Osteoblast (primary cell): ENCODE measurements around the gene HUS1B. TPM values are rescaled to one million over a fixed set of nuclear protein-coding genes. Genes with fewer than 3 reads are reported as not detected.
"Not testable (repeated sequence)": the region's sequence is repeated elsewhere in the genome, so short reads cannot be mapped to it uniquely, and the experiment has no call there.

Experiments used
- DNase-seq: peaks from one replicate; pipeline ENCODE4 v3.0.0; 2011; ENCODE audit warnings: low spot score, mixed read lengths; ENCODE audit not compliant: insufficient read length; ENCODE audit errors: missing footprints
- H2AFZ ChIP-seq: 2 replicates; pipeline ENCODE4 v1.6.0; 2011; ENCODE audit warnings: mild to moderate bottlenecking, low read length
- H3K27ac ChIP-seq: 2 replicates; pipeline ENCODE4 v1.5.1; 2011; ENCODE audit warnings: mild to moderate bottlenecking, low read depth, low read length, moderate library complexity
- H3K27me3 ChIP-seq: 2 replicates; pipeline ENCODE4 v1.6.0; 2012; ENCODE audit warnings: mild to moderate bottlenecking, control low read depth, inconsistent platforms, low read length, moderate library complexity; ENCODE audit not compliant: insufficient read depth
- H3K36me3 ChIP-seq: 2 replicates; pipeline ENCODE4 v1.5.1; 2011; ENCODE audit warnings: mild to moderate bottlenecking, low read length, control low read depth, moderate library complexity; ENCODE audit not compliant: insufficient read depth
- H3K4me1 ChIP-seq: 2 replicates; pipeline ENCODE4 v1.5.1; 2011; ENCODE audit warnings: mild to moderate bottlenecking, low read length, control low read depth, moderate library complexity; ENCODE audit not compliant: insufficient read depth
- H3K4me2 ChIP-seq: 2 replicates; pipeline ENCODE4 v1.6.0; 2011; ENCODE audit warnings: mild to moderate bottlenecking, low read length; ENCODE audit not compliant: insufficient read depth
- H3K4me3 ChIP-seq: fragments of 200-600 bp; sonication (generic); 3 replicates; pipeline ENCODE4 v1.5.1; 2012; ENCODE audit warnings: mild to moderate bottlenecking, low read length, inconsistent platforms; ENCODE audit not compliant: insufficient read depth
- H3K79me2 ChIP-seq: 2 replicates; pipeline ENCODE4 v1.6.0; 2012; ENCODE audit warnings: mild to moderate bottlenecking, low read length, control low read depth, inconsistent platforms; ENCODE audit not compliant: insufficient read depth
- H3K9me3 ChIP-seq: 2 replicates; pipeline ENCODE4 v1.5.1; 2011; ENCODE audit warnings: low read depth, low read length, control low read depth
- H4K20me1 ChIP-seq: 2 replicates; pipeline ENCODE4 v1.6.0; 2012; ENCODE audit warnings: mild to moderate bottlenecking, low read length, control low read depth; ENCODE audit not compliant: insufficient read depth
- total RNA-seq: library from RNA; depleted of rRNA; stranded (reverse); fragments of >200 nt; gene quantifications from 2 replicates; pipeline ENCODE4 v1.2.3, GENCODE V29; 2012
- TF ChIP-seq, protein P1 (sequence below): IDR thresholded peaks from 2 replicates; pipeline ENCODE4 v1.5.1; 2011; ENCODE audit warnings: mild to moderate bottlenecking, low read depth, low read length, moderate library complexity; ENCODE audit errors: extremely low read depth

The HUS1B gene
- total RNA-seq, 1 donor: 0.72 TPM

DNA sequence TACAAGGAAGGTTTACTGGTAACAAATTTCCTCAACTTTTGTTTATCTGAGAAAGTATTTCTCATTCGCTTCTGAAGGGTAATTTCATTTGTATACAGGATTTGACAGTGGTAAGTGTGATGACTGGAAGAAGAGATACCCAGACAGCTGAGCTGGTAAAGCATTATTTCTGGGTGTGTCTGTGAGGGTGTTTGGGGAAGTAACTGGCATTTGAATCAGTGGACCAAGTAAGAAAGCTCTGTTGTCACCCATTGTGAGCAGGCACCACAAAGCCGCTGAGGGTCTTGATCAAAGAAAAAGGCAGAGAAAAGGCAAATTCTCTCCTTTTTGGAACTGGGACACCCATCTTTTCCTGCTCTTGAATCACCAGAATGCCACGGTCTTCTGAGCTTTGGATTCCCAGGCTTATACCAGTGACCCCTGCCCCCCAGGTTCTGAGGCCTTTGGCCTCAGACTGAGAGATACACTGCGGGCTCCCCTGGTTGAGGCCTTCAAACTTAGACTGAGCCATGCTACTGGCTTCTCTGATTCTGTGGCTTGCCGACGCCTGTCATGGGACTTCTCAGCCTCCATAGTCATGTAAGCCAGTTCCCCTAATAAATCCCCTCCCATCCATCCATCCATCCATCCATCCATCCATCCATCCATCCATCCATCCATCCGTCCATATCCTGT lies 10.5 kb upstream of the HUS1B start:
- peaks cover 2% of the 10 kb centered on the region for H4K20me1 ChIP-seq
- no peak for DNase-seq
- no peak overlapping the region for H3K4me3 ChIP-seq
- H3K4me2 ChIP-seq: no peak overlapping the region
- TF ChIP-seq, protein P1, sequence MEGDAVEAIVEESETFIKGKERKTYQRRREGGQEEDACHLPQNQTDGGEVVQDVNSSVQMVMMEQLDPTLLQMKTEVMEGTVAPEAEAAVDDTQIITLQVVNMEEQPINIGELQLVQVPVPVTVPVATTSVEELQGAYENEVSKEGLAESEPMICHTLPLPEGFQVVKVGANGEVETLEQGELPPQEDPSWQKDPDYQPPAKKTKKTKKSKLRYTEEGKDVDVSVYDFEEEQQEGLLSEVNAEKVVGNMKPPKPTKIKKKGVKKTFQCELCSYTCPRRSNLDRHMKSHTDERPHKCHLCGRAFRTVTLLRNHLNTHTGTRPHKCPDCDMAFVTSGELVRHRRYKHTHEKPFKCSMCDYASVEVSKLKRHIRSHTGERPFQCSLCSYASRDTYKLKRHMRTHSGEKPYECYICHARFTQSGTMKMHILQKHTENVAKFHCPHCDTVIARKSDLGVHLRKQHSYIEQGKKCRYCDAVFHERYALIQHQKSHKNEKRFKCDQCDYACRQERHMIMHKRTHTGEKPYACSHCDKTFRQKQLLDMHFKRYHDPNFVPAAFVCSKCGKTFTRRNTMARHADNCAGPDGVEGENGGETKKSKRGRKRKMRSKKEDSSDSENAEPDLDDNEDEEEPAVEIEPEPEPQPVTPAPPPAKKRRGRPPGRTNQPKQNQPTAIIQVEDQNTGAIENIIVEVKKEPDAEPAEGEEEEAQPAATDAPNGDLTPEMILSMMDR: no peak
- H3K27me3 ChIP-seq: no peaks in the 10 kb centered on the region
- H3K79me2 ChIP-seq: peaks cover 59% of the 10 kb centered on the region
- H3K36me3 ChIP-seq: no peaks in the 10 kb centered on the region
- H2AFZ ChIP-seq: no peak overlapping the region
- H3K27ac ChIP-seq: no peak overlapping the region
- H3K4me1 ChIP-seq: no peaks in the 10 kb centered on the region
- H3K9me3 ChIP-seq: no peaks in the 10 kb centered on the region

DNA sequence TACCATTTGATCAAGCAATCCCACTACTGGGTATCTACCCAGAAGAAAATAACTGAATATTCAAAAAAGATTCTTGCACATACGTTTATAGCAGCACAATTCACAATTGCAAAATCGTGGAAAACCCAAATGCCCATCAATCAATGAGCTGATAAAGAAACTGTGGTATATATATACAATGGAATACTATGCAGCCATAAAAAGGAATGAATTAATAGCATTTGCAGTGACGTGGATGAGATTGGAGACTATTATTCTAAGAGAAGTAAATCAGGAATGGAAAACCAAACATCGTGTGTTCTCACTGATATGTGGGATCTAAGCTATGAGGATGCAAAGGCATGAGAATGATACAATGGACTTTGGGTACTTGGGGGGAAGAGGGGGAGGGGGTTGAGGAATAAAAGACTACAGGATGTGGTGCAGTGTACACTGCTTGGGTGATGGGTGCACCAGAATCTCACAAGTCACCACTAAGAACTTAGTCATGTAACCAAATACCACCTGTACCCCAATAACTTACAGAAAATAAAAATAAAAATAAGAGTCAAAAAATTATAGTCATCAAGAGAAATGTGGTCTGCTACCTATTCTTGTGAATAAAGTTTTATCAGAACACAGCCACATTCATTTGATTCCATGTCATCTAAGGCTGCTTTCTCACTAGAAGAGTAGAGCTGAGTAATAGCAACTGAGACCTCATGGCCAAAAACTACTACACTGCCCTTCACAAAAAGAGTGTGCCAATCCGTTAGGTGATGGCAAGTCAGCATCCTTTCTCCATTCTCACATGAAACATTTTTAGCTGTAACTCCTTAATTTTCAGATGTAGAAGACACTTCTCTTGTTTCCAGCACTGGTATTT lies 8.7 kb upstream of the HUS1B start:
- TF ChIP-seq, protein P1: no peak
- Histone ChIP-seq H3K4me1 (no peaks in the 10 kb centered on the region), H3K4me2 (no peak overlapping the region), H3K36me3 (no peaks in the 10 kb centered on the region), H3K9me3 (no peaks in the 10 kb centered on the region), H3K79me2 (peaks cover 61% of the 10 kb centered on the region), H2AFZ (no peak overlapping the region), H3K27me3 (no peaks in the 10 kb centered on the region), H3K4me3 (no peak overlapping the region), H3K27ac (no peak overlapping the region), H4K20me1 (peaks cover 2% of the 10 kb centered on the region)
- DNase-seq: no peak

GRCh38 chr6:663788-664187 lies 6.9 kb upstream of the HUS1B start:
- DNase-seq, H3K9me3 ChIP-seq, H3K27ac ChIP-seq, H2AFZ ChIP-seq, H3K27me3 ChIP-seq, H4K20me1 ChIP-seq, H3K36me3 ChIP-seq, H3K4me1 ChIP-seq, H3K4me2 ChIP-seq, H3K4me3 ChIP-seq: not testable (repeated sequence)
- peaks cover 64% of the 10 kb centered on the region for H3K79me2 ChIP-seq

DNA sequence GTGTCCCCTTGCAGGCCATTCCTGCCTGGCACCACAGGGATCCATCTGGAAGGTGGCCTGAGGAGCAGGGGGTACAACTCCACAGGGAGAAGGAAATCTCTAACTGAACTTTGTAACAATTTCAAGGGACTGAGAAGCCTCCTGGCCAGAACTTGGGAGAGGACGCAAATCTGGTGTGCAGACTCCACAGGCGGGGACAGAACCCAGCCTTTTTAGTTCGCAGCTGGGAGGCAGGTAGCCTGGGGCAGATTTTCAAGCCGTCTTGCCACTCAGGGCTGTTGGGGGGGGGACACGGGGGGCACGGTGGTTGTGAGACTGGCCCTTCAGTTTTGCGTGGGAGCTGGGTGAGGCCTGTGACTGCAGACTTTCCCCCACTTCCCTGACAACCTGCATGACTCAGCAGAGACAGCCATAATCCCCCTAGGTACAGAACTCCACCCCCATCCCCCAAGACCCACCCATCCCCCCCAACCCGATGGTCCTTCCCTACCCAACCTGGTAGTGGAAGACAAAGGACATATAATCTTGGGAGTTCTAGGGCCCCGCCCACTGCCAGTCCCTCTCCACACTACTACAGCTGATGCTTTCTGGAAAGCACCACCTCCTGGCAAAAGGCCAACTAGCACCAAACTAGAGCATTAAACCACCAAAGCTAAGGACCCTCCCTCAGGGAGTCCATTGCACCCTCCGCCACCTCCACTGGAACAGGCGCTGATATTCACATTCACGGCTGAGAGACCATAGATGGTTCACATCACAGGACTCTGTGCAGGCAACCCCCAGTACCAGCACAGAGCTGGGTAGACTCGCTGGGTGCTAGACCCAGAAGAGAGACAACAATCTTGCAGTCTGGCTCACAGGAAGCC lies 3.0 kb upstream of the HUS1B start:
- H3K36me3 ChIP-seq: no peaks in the 10 kb centered on the region
- H2AFZ ChIP-seq: no peak overlapping the region
- H3K79me2 ChIP-seq: peaks cover 70% of the 10 kb centered on the region
- H3K27ac ChIP-seq: no peak overlapping the region
- H3K9me3 ChIP-seq: no peaks in the 10 kb centered on the region
- TF ChIP-seq, protein P1: no peak
- H3K4me3 ChIP-seq: no peak overlapping the region
- H3K27me3 ChIP-seq: no peaks in the 10 kb centered on the region
- DNase-seq: no peak
- H3K4me1 ChIP-seq: peaks cover 9% of the 10 kb centered on the region
- no peak overlapping the region for H3K4me2 ChIP-seq
- H4K20me1 ChIP-seq: peaks cover 4% of the 10 kb centered on the region
